DOHH2 (cell line): ENCODE measurements around the gene ALKBH7.

Experiments
- CTCF ChIP-seq: fragments of 200-600 bp; sonication (generic); IDR thresholded peaks from one replicate; pipeline ENCODE4 v1.5.1; 2014; ENCODE audit warnings: antibody characterized with exemption, mild to moderate bottlenecking, low read depth, low read length; ENCODE audit not compliant: poor library complexity, severe bottlenecking
- EZH2phosphoT487 ChIP-seq: fragments of 200-600 bp; sonication (generic); IDR thresholded peaks from 2 replicates; pipeline ENCODE4 v1.6.1; 2017; ENCODE audit warnings: borderline replicate concordance, mild to moderate bottlenecking, antibody characterized with exemption, low read length, moderate library complexity, mixed read lengths

DNA sequence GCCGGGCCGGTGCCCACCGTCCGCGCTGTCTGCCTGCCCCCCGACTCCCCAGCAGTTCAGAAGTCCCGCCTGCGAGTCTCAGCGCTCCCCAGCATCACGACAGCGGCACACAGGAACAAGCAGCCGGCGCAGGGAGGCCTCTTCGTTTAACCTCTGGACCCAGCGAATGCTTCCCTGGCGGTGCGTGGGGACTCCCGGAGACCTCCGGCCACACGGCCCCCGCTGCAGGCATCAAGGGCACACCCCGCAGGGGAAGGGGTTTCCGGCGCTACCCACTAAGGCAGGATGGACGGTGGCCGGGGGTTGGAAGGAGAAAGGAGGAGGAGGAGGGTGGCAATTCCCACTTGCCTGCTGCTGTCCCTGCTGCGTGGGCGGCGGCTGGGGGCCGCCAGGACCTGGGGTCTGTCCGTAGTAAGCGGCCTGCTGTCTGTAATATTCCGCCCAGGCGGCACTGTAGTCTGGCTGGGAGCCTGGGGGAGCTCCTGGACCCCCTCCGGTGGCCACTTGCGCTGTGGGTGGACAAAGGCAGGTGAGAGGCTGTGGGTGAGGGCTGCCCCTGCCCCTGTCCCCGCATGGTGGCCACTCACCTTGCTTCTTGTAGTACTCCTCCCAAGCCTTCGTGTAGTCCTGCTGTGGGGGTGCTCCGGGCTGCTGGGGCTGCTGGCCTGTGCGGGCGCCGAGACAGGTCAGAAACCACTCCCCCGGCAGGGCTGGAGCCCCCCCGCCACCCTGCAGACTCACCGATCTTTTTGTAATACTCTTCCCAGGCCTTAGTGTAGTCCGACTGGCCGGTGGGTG lies 42.4 kb downstream of the ALKBH7 start:
- TF ChIP-seq CTCF (no peak), EZH2phosphoT487 (no peak)
